ENCODE data around the gene SLC25A1. TPM values are rescaled to one million over a fixed set of nuclear protein-coding genes. Genes with fewer than 3 reads are reported as not detected.

The SLC25A1 gene
- total and polyA plus RNA-seq, 2 donors (not counting 1 experiment from before 2014, with no cell fraction given) = 41.3 to 47.7 TPM

DNA sequence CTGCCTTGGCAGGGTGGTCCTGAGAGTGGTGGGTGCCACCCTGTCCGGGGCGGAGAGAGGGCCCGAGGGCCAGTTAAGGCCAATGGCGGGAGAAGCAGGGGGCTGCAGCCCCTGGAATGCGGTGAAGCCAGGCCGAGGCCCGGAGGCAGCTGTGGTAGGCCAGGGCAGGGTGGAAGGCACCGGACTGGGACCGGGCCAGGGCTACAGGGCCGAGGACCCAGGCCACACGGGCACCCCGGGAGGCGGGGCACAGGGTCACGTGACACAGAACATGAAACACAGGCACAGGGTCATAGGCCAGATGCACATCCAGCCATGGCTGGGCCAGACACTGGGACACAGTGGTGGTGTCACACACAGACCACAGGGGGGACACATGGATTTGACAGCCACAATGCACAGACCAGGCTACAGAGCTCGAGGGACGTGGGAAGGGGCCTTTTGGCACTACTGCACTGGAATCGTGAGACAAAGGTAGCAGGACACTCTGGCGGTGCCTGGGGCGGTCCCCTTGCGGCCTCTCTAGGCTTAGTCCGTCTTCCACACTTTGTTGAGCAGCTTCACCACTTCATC is 2.8 kb downstream of the SLC25A1 start:
- H3K9me3 Mint-ChIP-seq (ENCODE audit: insufficient read depth) = no peaks in the 10 kb centered on the region
- no peak overlapping the region for H3K9ac ChIP-seq (ENCODE audit: low read length)
- peak overlapping the region; percentile 42 for H3K4me3 Mint-ChIP-seq
- no peak for ATAC-seq (ENCODE audit: low read depth)
- H3K4me1 ChIP-seq (ENCODE audit: control insufficient read depth in 2 of 2, insufficient read depth in 2 of 2, low read length in 2 of 2) = peaks cover 44 to 68% of the 10 kb centered on the region in 2 donors
- H3K9me3 ChIP-seq (ENCODE audit: control extremely low read depth in 1 of 3, control insufficient read depth in 2 of 3, insufficient read depth in 1 of 3, low read length in 2 of 3) = peaks cover 0 to 3% (median 0%) of the 10 kb centered on the region in 3 donors
- DNase-seq = no peak
- ChIA-PET CTCF (no interaction called here), POLR2A (interaction anchor here (1.1 kb wide), 1 partner anchor 31 kb away, joined by 3 read pairs; the partner anchor contains the start of gene ESS2)
- no peak overlapping the region for H3K4me2 ChIP-seq (replicated peaks; ENCODE audit: low read depth, low read length, poor library complexity, severe bottlenecking)
- H4K20me1 ChIP-seq (ENCODE audit: control insufficient read depth, insufficient read depth, low read length, poor library complexity, severe bottlenecking) = peaks cover 37% of the 10 kb centered on the region
- H2AFZ ChIP-seq (ENCODE audit: insufficient read depth, low read depth, low read length, poor library complexity, severe bottlenecking) = no peak overlapping the region
- intact Hi-C loops (cut with micrococcal nuclease) = no loop called here
- peak overlapping the region; percentile 56 for H3K27ac Mint-ChIP-seq
- TF ChIP-seq EZH2 (IDR thresholded peaks at IDR 0.05; ENCODE audit: borderline replicate concordance, insufficient read depth, low read depth, low read length, poor library complexity, severe bottlenecking) = no peak
- TF ChIP-seq, protein P1, sequence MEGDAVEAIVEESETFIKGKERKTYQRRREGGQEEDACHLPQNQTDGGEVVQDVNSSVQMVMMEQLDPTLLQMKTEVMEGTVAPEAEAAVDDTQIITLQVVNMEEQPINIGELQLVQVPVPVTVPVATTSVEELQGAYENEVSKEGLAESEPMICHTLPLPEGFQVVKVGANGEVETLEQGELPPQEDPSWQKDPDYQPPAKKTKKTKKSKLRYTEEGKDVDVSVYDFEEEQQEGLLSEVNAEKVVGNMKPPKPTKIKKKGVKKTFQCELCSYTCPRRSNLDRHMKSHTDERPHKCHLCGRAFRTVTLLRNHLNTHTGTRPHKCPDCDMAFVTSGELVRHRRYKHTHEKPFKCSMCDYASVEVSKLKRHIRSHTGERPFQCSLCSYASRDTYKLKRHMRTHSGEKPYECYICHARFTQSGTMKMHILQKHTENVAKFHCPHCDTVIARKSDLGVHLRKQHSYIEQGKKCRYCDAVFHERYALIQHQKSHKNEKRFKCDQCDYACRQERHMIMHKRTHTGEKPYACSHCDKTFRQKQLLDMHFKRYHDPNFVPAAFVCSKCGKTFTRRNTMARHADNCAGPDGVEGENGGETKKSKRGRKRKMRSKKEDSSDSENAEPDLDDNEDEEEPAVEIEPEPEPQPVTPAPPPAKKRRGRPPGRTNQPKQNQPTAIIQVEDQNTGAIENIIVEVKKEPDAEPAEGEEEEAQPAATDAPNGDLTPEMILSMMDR (IDR thresholded peaks at IDR 0.05) = no peak
- peaks cover 0 to 4% of the 10 kb centered on the region in 2 experiments for H3K36me3 ChIP-seq (replicated peaks in 1 of 2; ENCODE audit: control extremely low read depth in 1 of 2, control insufficient read depth in 1 of 2, extremely low read depth in 1 of 2, insufficient read depth in 2 of 2, low read length in 1 of 2)
- 94% methylated on average over 11 of the region's 21 CpGs for WGBS (ENCODE audit: insufficient coverage)
- H3K79me2 ChIP-seq (ENCODE audit: control insufficient read depth, insufficient read depth, low read length) = peaks cover 41% of the 10 kb centered on the region
- H3K27me3 Mint-ChIP-seq = no peaks in the 10 kb centered on the region
- peak overlapping the region in 1 of 2 donors; percentile 19 for H3K27ac ChIP-seq (ENCODE audit: low read length in 2 of 2)
- no peak overlapping the region for H3K4me3 ChIP-seq (ENCODE audit: control extremely low read depth in 1 of 5, extremely low read depth in 1 of 5, insufficient read depth in 1 of 5, low read depth in 2 of 5, low read length in 4 of 5)
- peaks cover 0 to 2% (median 1%) of the 10 kb centered on the region in 4 experiments for H3K27me3 ChIP-seq (replicated peaks in 1 of 4; ENCODE audit: control extremely low read depth in 1 of 4, control insufficient read depth in 3 of 4, insufficient read depth in 4 of 4, low read length in 3 of 4)
- H3K4me1 Mint-ChIP-seq = peaks cover 62% of the 10 kb centered on the region

DNA sequence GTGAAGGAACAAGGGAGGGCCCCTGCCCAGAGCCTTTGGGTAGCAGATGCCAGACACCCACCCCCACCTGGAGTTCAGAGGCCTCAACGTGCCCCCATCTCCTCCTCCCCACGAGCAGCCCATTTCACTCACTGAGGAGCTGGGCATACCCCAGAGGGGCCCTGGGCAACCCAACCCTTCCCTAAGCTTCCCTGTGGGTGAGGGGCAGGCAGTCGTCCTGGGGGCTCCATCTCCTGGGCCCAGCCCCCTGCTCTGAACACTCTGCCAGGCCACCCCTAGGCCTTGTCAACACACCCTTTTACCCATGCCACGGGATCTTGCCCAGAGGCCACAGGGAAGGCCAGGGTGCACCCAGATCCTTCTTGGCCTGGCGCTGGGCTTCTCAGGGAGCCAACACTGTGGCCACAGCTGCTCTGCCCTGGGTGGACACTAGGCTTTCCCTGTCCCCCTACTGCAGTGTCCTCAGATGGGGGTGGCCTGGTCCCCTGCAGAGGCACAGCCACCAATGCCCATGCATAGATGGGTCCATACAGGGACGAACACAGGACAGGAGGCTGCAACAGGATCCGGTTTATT is 3.4 kb downstream of the SLC25A1 start:
- Histone ChIP-seq H3K9ac (ENCODE audit: low read length) (no peak overlapping the region), H3K9me3 (ENCODE audit: control extremely low read depth in 1 of 3, control insufficient read depth in 2 of 3, insufficient read depth in 1 of 3, low read length in 2 of 3) (peaks cover 0 to 7% (median 0%) of the 10 kb centered on the region in 3 donors), H3K4me3 (ENCODE audit: control extremely low read depth in 1 of 5, extremely low read depth in 1 of 5, insufficient read depth in 1 of 5, low read depth in 2 of 5, low read length in 4 of 5) (no peak overlapping the region), H3K27ac (ENCODE audit: low read length in 2 of 2) (peak overlapping the region in 1 of 2 donors; percentile 72), H3K4me1 (ENCODE audit: control insufficient read depth in 2 of 2, insufficient read depth in 2 of 2, low read length in 2 of 2) (peaks cover 49 to 73% of the 10 kb centered on the region in 2 donors), H4K20me1 (ENCODE audit: control insufficient read depth, insufficient read depth, low read length, poor library complexity, severe bottlenecking) (peaks cover 37% of the 10 kb centered on the region), H3K4me2 (replicated peaks; ENCODE audit: low read depth, low read length, poor library complexity, severe bottlenecking) (peak overlapping the region; percentile 99), H3K27me3 (replicated peaks in 1 of 4; ENCODE audit: control extremely low read depth in 1 of 4, control insufficient read depth in 3 of 4, insufficient read depth in 4 of 4, low read length in 3 of 4) (peaks cover 0 to 8% (median 4%) of the 10 kb centered on the region in 4 experiments), H3K36me3 (replicated peaks in 1 of 2; ENCODE audit: control extremely low read depth in 1 of 2, control insufficient read depth in 1 of 2, extremely low read depth in 1 of 2, insufficient read depth in 2 of 2, low read length in 1 of 2) (peaks cover 0 to 4% of the 10 kb centered on the region in 2 experiments), H3K79me2 (ENCODE audit: control insufficient read depth, insufficient read depth, low read length) (peaks cover 47% of the 10 kb centered on the region), H2AFZ (ENCODE audit: insufficient read depth, low read depth, low read length, poor library complexity, severe bottlenecking) (no peak overlapping the region)
- ATAC-seq (ENCODE audit: low read depth) = no peak
- Mint-ChIP-seq H3K27me3 (peaks cover 3% of the 10 kb centered on the region), H3K4me1 (peaks cover 68% of the 10 kb centered on the region), H3K4me3 (no peak overlapping the region), H3K27ac (peak overlapping the region; percentile 56), H3K9me3 (ENCODE audit: insufficient read depth) (no peaks in the 10 kb centered on the region)
- ChIA-PET POLR2A (interaction anchor here (1.6 to 1.9 kb wide), 2 partner anchors 257 to 305 kb away, joined by 8 to 11 read pairs; partner anchors contain the start of genes CDC45, HIRA and MRPL40), CTCF (interaction anchor here (1.0 to 2.1 kb wide), 2 partner anchors 305 to 455 kb away, joined by 4 to 7 read pairs; partner anchors contain the start of gene CDC45)
- DNase-seq = no peak
- 90% methylated on average over 5 of the region's 7 CpGs for WGBS (ENCODE audit: insufficient coverage)
- no peak for TF ChIP-seq EZH2 (IDR thresholded peaks at IDR 0.05; ENCODE audit: borderline replicate concordance, insufficient read depth, low read depth, low read length, poor library complexity, severe bottlenecking)
- TF ChIP-seq, protein P1 (IDR thresholded peaks at IDR 0.05) = no peak
- intact Hi-C loops (cut with micrococcal nuclease) = no loop called here
